Stimulated activated CD4-positive, alpha-beta T cell treated with anti-CD3 and anti-CD28 coated beads, Interleukin-12 subunit alpha, Interleukin-12 subunit beta, amount 100 ng/mL, for 24 hours (primary cell): ENCODE data around the gene FOXP1.

Experiments used
- DNase-seq, 2 experiments: peaks; one replicate each; pipeline ENCODE4 v3.0.0-alpha.2; 2020; ENCODE audit warnings: low read depth in 2 of 2

The FOXP1 gene

GRCh38 chr3:71006810-71007785, 576.4 kb downstream of the FOXP1 start:
- DNase-seq, result no peak

DNA sequence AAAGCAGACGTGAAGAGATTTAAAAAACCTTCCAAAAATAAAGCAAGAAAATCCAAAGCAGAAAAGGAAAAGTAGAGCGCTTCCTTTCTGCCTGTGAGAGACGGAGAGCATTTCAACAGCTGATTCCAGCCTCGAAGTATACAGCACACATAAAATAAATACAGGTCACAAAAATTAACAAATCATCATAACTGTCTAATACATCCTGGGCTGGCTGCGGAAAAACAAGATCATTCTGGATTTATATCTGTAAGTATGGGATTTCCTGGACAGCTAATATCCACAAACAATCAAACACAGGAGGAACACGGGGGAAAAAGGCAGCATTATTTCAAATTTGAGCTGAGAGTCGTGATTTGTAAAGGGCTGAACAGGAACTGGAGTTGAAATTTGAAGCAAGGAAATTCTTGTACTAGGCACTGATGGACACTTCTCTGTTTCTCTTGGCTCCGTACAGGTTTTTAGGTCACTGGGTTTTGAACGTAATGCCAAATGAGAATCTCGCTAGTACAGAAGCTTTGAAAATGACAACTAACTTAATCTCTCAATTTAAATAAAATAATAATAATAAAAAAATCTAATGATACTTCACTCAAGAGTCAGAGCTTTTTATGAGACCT, 577.7 kb downstream of the FOXP1 start:
- no peak for DNase-seq

GRCh38 chr3:71003511-71003910, 580.0 kb downstream of the FOXP1 start:
- DNase-seq, result no peak

DNA sequence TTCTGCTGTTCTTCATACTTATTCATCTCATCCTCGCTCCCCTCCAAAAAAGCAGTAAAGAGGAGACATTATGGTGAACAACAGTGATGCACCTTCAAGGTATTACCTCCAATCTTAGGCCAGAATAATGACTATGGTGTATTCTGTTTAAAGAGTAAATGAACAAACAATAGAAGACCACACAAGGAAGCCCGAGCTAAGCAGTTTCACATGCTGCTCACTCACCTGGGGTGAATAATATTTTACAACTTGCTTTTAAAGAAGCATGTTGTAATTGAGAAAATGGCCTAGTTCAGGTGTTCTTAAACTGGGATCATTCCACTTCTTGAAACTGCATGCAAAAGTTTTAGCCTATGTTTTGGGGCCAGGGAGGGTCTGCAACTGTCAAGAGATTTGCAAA, 581.2 kb downstream of the FOXP1 start:
- DNase-seq, result no peak

DNA sequence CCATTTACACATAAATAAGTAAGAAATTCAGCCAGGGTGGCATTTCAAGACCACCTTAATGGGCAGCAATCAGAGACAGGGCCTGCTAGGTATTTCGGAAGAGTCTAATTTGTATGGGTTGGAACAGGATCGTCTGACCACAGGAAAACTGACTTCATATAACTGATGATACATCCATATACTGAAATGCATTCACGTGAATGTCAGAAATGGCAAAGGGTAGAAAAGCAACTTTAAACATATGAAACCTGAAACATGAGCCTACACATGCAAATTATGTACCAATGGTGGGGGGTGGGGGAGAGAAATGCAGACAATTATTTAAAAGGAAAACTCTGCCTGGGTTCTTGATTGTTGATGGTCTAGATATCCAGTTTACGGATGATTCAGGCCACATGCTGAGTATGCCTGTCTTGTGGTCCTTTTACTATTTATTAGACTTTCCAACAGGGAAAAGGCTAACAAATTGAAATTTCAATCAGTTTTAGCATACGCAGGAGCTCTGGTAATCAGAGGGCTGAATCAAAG, 582.2 kb downstream of the FOXP1 start:
- no peak for DNase-seq

DNA sequence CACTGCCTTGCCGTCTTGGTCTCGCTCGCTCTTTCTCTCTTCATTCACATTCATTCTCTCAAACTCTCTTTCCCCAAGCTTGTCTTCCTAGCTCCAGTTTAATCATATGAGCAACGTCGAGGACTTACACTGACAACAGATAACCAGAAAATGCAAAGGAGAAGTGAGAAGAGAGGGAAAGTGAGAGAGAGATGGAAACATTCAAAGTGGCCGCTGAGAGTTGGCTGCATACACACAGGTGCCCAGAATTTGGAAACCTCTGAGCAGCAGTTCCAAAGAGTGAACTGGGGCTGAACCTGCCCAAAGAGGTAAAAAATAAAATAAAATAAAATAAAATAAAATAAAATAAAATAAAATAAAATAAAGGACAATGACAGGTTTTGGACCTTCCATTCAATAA, 583.0 kb downstream of the FOXP1 start:
- DNase-seq, result no peak

- DNase-seq, result no peak
These were observed 583.8 kb downstream of the FOXP1 start for GRCh38 chr3:70999730-71000129.

GRCh38 chr3:70996082-70996481, 587.4 kb downstream of the FOXP1 start:
- DNase-seq, result no peak

DNA sequence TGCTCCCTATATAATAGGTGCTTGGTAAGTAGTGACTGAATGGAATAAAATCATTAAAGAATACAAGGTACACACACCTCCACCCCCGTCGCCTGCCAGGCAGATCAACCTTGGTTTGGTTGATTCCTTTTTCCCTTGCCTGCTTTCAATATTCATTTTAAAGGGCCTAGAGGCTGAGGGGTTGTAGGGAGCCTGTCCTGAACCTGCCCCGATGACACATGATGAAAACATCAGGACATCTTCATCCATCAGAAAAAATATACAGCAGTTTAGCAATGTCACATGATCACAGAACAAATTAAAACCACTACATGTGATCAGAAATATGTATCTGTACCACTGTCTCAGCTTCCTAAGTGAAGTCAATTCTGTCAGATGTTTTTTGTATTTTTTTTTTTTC, 588.9 kb downstream of the FOXP1 start:
- no peak for DNase-seq

- no peak for DNase-seq
These were observed 590.8 kb downstream of the FOXP1 start for GRCh38 chr3:70992562-70993204.

DNA sequence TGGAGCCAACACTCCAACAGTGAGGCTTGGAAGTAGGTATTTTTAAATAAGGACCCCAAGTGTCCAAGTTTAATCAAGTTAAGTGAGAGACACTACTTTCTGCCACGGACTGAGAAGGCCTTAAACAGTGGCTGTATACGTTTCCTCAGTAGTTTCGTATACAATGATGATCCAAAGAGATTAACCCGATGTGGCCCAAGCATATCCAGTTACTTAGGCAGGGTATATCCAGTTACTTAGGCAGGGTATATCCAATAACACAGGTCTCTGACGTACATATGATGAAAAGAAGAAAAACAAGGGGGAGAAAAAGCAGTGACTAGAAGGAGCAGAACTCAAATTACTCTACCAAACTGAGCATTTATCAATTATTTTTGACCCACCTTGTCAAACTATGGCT, 591.4 kb downstream of the FOXP1 start:
- DNase-seq, result no peak

DNA sequence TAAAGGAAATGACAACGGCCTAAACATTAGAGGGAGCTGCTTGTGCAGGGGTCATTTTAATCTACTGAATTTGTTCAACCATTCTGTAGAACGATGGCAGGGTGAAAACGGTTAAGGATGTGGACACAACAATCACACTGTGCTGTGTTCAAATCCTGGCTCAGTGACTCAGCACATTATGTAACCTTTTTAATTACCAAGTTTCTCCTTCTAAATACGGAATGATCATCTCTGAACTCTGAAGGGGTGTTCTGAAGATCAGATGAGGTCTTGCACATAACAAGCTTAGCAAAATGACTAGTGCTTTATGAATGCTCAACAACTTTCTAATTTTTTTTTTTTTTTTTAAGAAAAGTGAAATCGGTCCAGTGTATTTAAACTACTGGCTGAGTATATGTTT, 592.8 kb downstream of the FOXP1 start:
- no peak for DNase-seq

DNA sequence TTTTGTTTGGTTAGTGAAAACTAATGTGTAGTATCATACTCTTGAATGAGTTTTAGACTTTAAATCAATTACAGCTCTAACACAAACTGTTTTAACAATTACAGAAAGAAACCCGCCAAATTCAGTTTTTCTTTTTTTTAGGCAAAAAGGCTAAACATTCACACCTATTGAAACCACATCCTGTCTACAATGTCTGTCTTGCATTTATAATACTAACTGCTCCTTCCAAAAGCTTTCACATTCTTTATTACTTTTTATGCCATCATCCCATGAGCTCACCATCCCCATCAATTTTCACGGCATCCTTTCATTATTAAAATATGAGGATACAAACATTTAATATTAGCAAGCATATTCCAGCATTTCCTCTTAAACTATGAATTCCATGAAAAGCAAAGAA, 593.3 kb downstream of the FOXP1 start:
- DNase-seq, result no peak

DNA sequence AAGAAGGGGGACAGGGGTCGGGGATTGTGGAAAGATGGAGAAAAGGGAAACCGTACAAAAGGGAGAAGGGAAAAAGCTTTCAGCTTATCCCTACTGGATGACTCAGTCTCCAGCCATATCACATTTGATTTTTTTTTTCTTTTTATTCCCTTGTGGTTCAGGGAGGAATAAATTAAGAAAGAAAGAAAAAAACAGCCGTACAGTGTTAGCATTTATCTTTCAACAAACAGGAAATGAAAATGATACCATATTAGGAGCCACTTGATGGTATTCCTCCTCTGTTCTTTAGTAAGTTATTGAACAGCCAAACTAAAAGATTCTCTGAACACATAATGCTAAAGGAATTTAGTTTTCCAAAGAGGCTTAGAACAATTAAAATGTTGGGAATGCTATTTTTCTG, 594.4 kb downstream of the FOXP1 start:
- DNase-seq, result no peak

- no peak for DNase-seq
These were observed 595.4 kb downstream of the FOXP1 start for GRCh38 chr3:70988111-70988510.

DNA sequence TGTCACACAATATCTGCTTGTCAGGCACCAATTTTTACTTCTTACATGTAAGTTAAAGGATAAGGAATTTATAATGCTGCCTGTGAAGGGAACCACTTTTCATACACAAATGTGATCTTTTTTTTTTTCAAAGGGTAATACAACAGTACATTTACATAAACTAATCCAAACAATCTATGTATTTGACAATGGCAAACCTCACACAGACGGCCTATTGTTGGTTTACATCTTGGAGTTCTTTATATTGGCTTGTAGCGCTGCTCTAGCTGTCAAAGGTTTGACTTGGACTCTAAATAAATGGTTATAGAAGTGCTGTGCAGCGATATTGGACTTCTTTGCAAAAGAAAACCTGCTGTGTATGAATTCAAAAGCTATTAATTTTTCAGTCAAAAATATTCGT, 598.0 kb downstream of the FOXP1 start:
- DNase-seq, result no peak

GRCh38 chr3:70984776-70985482, 598.6 kb downstream of the FOXP1 start:
- no peak for DNase-seq

DNA sequence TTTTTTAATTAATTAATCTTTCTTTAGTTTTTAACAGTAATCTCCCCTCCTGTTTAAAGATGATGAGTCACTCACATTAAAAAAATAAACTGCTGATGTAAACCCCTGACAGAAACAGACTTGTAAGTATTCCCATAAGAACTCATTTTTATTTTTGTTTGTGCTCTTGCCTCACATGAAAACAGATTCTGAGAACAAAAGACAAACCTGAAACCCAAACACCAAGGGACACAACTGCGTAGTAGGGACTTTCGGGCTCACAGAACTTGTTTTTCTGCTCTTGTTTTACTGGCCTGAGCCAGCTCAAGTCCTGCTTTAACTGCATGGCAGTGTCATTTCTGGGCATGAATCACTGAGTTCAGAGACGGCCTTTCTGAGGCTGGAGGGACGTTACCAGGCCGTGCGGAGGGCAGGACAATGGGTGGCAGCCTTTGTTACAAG, 600.8 kb downstream of the FOXP1 start:
- DNase-seq, result no peak

GRCh38 chr3:70982284-70982683, 601.2 kb downstream of the FOXP1 start:
- no peak for DNase-seq

- no peak for DNase-seq
These were observed 602.2 kb downstream of the FOXP1 start for GRCh38 chr3:70981231-70981880.

GRCh38 chr3:70980646-70981170, 602.8 kb downstream of the FOXP1 start:
- no peak for DNase-seq
